GM18526 (cell line): ENCODE results near the gene OR52H1.

Source experiments
- POLR2A ChIP-seq: IDR thresholded peaks from 3 replicates; pipeline ENCODE4 v1.6.1; 2011; ENCODE audit not compliant: insufficient read length; ENCODE audit errors: extremely low read depth

The OR52H1 gene

DNA sequence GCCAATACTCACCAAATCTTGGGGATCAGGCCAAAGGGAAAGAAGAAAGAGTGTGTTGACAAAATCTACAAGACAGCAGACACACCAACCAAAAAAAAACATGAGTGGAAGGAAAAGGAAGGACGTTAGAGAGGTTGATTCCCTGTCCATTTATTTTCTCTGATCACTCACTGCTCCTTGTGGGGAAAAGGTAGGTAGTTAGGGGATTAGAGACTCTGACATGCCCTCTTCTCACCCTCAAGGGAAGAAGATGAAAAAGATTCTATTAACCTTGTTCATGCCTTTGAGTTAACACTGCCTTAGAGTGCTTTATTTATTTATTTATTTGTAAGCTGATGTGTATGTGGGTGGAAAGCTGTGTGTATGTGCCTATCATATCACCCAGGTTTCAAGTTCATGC lies at the start of gene OR52H1:
Gene OR52H1 (minus strand): TSS at position 101 of the 400 bp plus-strand sequence. CDS start 3,035 bp downstream, outside the sequence.
- no peak for TF ChIP-seq POLR2A

DNA sequence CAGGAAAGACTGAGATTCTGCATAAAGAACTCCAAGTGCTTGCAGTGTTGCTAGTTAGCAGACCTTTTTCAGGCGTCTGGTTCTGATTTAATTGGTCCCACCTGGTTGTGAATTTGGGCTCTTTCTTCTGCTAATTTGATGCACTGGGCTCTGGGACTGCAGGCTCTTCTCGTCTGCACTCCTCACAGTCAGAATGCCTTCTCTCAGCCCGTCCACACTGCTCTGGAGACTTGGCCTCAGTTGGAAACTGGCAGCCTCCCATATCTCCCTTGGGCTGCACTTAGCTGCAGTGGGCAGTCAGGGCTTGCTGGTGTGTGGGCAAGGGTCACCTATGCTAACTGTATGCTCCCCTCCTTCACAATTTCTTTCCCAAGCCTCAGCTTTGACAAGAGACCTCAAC lies 49.6 kb upstream of the OR52H1 start:
- TF ChIP-seq POLR2A: no peak

DNA sequence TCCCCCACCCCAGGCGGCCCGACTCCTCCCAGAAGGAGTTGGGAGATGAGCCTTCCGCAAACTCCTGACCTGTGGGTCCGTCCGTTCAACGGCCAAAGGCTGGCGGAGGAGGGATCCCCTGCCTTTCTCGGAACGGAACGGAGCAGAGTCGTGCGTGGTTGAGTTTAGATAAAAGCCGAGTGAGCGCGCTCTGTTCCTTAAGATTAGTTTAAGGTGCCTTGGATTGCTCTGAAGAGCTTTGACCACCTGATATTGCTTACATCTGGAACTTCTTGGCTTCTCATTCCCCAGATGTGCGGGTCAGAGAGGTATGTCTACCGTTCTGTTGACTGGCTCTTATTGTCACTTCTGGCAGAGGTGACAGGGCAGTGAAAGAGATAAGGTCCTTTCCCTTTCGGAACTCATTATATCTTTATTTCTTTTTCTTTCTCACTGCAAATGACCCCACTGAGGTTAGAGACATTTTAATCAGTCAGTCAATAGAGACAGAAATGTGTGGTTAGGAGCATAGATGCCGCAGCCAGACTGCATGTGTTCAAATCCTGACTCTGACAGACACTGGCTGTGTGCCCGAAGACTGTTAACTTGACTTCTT lies 48.4 kb upstream of the OR52H1 start, which contains the start of gene TRIM6:
Gene TRIM6 (plus strand): TSS at position 31 of the 595 bp plus-strand sequence. CDS start 261 bp downstream, at position 292.
- TF ChIP-seq POLR2A: no peak

DNA sequence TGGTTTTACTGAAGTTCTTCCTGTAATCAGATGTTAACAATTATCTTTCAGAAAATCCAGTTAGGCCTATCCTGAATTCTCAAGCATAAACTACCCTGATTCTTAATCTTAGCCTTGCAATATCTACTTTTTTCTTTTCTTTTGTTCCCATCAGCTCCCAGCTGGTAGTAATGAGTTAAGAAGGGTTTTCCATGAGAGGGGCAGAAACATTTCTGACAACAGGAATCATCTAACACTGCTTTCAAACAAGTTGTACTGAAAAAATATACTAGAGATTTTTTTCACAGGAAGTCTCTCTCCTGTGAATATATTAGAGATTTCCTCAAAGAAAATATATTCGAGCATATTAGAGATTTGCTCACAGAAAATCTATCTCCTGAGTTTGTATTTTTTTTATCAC lies 44.8 kb upstream of the OR52H1 start:
- no peak for TF ChIP-seq POLR2A

DNA sequence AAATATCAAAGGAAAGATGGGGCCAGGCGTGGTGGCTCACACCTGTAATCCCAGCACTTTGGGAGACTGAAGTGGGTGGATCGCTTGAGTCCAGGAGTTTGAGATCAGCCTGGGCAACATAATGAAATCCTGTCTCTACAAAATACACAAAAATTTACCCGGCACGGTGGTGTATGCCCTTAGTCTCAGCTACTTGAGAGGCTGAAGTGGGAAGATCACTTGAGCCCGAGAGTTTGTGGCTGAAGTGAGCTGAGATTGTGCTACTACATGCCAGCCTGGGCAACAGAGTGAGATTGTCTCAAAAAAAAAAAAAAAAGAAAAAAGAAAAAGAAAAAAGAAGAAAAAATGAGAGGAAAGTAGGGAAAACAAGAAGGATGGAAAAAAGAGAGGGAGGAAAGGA lies 44.3 kb upstream of the OR52H1 start:
- no peak for TF ChIP-seq POLR2A

DNA sequence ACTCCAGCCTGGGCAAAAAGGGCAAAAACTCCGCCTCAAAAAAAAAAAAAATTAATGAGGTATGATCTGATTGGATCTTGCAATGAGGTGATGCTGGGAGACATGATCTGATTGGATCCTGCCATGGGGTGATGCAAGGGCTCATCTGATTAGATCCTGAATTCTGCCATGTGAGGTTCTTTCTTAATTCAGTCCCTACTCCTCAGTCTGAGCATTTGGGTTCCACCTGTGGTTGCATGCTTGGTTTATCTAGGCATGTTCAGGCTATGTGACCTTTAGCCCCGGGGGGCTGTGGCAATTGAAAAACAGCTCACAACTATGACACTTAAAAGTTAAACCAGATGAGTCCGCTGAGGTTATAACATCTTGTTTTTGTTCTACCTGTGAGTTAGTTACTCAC lies 43.3 kb upstream of the OR52H1 start:
- TF ChIP-seq POLR2A: no peak

DNA sequence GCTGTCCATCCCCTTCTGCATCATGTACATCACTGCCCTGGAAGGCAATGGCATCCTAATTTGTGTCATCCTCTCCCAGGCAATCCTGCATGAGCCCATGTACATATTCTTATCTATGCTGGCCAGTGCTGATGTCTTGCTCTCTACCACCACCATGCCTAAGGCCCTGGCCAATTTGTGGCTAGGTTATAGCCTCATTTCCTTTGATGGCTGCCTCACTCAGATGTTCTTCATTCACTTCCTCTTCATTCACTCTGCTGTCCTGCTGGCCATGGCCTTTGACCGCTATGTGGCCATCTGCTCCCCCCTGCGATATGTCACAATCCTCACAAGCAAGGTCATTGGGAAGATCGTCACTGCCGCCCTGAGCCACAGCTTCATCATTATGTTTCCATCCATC lies 32.7 kb upstream of the OR52H1 start:
- TF ChIP-seq POLR2A: no peak

DNA sequence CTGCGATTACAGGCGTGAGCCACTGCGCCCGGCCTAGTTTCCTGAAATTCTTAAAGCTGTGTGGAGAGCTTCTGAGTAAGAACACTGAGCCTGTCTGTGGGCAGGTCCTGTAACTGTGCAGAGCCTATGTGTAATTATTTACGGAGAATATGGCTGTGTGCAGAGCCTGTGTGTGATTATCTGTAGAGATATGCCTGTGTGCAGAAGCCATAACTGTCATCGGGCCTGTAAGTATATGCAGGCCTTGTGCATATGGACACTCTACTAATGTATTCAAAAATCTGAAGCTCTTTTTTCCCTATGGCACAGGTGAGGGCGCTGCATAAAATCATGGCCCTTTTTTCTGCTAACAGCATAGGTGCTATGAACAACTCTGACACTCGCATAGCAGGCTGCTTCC lies 32.2 kb upstream of the OR52H1 start, which contains the start of gene OR52B6:
Gene OR52B6 (plus strand): TSS at position 301 of the 400 bp plus-strand sequence. CDS start 0 bp downstream, at position 301.
- TF ChIP-seq POLR2A: no peak

DNA sequence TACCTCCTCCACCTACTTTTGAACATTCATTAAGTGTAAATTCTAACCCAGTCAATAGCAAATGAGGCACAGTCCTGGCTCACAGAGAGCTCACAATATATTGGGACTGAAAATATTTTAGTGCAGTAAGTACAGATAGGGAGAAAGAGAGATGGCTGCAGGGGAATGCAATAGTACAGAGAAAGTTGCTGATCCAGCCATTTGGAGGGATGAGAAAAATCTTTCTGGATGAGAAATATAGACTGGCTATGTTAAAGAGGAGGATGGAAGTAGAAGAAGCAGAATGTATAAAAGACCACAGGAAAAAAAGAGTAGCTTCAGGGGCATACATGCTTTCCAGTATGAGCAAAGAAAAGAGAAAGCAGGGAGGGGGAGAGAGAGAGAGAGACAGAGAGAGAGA lies 28.8 kb upstream of the OR52H1 start:
- no peak for TF ChIP-seq POLR2A

DNA sequence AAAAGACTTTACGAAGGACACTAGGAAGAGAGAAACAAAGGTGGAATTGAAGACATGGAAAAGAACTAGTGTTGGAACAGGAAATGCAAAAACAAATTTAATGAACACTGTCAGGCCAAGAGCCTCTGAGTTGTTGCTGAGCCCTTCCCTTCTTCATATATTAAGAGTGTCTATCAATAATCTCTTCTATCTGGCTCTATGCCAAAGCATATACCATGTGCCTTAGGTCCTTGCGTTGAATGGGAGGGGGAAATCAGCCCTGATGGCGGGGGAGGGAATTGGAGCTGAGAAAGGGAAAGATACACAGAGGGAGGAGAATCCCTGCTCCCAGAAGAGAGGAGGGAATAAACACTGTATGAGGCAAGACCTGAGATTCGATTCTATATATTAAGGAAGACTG lies 26.8 kb upstream of the OR52H1 start:
- TF ChIP-seq POLR2A: no peak

DNA sequence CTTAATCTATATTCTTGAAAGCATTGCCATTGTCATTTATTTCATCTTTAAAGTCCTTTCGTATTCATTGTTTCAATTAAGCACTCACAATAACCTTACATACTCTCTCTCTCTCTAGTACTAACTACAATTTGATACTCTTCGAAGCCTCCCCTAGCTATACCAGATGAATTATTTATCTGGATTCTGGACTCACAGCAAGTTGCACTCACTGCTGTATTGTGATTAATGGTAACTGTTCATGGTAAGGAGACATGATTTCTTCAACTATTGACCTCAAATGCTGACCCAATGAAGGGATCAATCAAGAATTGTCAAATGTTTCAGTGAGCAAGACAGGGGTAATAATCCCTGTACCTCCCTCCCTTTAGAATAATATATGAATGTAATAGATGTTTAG lies 26.3 kb upstream of the OR52H1 start:
- no peak for TF ChIP-seq POLR2A

DNA sequence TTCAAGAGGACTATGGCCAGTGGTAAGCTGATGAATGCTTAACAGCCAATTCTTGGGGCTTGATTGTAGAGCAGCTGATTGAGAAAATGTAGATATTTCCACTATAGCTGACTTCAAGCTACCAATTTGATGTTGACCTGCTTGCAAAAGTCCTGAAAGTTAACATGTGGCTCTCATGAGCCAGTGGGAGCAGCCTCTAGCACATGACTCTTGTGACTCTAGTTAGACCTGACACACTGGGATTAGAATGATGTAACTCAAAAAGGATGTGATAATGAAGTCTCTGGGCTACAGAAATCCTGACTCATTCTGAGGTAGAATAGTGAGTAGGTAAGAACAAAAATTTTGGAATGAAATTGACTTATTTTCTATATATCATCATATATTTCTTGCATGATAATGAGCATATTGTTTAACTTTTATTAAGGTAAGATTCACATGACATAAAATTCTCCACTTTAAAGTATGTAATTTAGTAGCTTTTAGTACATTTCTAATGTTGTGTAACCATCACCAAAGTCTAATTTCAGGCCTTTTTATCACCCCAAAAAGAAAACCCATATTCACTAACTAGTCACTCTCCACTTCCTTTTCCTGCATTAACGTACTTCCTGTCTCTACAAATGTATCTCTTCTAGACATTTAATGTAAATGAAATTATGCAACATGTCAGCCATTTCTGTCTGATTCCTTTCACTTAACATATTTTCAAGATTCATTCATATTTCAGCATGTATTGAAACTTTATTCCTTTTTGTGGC lies 16.1 kb upstream of the OR52H1 start:
- TF ChIP-seq POLR2A: no peak

DNA sequence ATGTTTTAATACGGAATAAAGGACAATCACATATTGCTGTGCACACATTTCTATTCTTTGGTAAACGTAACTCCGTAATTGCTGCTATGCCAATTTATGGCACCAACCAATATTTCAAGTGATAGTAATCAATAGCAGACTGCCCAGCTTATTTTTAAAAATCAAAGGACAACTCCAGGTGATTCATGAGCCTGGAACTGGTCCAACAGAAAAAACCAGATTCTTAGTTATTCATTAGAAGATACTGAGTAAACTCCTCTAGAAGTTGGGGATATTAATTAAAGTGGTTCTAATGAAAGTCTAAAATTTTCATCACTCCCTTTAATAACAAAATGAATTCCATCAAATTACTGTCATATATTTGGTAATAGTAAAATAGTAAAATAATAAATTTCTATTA lies 9.4 kb upstream of the OR52H1 start:
- TF ChIP-seq POLR2A: no peak

DNA sequence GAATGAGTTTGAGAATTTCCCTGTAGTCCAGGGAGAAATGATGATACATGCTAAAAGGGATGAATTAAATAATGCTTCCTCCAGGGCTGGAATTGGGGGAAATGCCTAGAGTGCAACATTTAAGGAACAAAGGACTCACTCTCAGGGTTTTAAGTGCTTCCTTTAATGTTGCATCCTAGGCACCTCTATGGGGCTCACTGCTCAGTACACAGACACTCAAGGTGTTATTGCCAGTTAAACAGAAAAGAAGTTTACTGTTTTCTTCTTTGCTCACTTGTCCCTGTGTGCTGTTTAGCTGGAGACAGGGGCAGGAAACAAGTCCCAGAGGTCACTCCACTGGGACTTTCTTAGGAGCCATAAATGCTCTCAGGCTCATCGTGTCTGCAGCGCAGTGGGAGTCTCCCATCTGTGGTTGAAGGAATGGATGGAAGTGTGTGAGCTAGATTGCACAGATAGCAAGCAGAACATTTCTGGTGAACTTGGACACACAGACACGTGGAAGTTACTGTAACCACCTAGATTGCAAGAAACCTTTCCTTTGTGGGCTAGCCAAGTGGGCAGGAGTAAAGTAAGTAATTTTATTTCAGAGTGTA lies 8.4 kb upstream of the OR52H1 start:
- no peak for TF ChIP-seq POLR2A

DNA sequence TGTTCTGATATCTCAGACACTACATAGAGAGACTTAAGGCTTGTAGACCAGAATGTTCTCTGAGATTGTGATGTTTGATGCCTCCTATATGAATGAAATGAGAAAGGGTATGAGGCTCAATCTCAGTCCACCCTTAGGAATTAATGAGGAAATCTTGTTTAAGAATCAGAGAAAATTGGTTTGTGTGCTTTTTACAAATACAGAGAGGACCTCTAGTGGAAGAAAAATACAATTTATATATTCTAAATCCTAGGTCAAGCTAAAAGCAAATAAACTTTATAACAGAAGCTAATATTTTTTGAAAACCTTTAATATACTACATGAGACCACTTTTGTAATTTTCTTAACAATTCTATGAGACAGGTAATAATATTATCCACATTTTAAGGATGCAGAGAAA lies 5.0 kb upstream of the OR52H1 start:
- no peak for TF ChIP-seq POLR2A

DNA sequence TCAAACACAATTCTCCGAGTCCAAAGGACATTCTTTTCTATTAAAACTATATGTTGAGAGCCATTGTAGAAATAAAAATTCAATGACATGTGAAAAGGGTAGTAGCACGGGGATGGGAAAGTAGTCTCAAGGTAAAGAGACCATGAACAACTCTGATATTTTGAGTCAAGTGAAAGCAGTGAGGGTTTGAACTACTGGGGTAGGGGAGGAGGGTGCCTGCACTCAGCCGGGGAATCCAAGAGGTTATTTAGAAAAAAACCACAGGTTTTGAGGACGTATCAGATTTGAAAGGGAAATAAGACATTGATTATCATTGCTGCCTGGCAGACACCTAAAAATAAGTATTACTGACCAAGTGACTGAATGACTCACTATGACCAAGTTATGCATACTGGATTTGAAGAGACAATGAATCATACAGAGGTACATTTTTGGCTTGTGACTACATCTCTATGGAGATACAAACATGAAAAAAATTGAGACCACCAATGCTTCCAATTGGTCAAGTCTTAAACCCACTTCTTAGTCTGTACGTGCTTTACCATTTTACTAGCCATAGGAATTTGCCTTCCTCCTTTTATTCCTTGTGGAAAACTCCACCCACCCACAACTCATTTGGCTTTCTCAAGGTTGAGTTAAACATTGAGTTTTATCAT lies 2.2 kb upstream of the OR52H1 start:
- no peak for TF ChIP-seq POLR2A
